ENCODE results near the gene KIF5C.
"Not testable (repeated sequence)": the region's sequence is repeated elsewhere in the genome, so short reads cannot be mapped to it uniquely, and the experiment has no call there.

The KIF5C gene

GRCh38 chr2:148874868-148875341, at the start of gene KIF5C:
KIF5C (plus strand) TSS chr2:148875227; CDS start chr2:148875618, 391 bp downstream.
- peak; percentile 97 for DNase-seq

- no peak for DNase-seq
These were observed 48.2 kb upstream of the KIF5C start for GRCh38 chr2:148826791-148827190.

- DNase-seq, result no peak
These were observed 46.1 kb upstream of the KIF5C start for GRCh38 chr2:148828941-148829340.

- no peak for DNase-seq
These were observed 45.4 kb upstream of the KIF5C start for GRCh38 chr2:148829618-148830017.

- no peak for DNase-seq
These were observed 42.4 kb upstream of the KIF5C start for GRCh38 chr2:148832637-148833036.

GRCh38 chr2:148842050-148842449, 33.0 kb upstream of the KIF5C start:
- DNase-seq, result no peak

GRCh38 chr2:148848146-148848545, 26.9 kb upstream of the KIF5C start:
- DNase-seq, result no peak

GRCh38 chr2:148853458-148853857, 21.6 kb upstream of the KIF5C start:
- no peak for DNase-seq

GRCh38 chr2:148860037-148860436, 15.0 kb upstream of the KIF5C start:
- no peak for DNase-seq

GRCh38 chr2:148861367-148861766, 13.7 kb upstream of the KIF5C start:
- DNase-seq, result no peak

GRCh38 chr2:148862478-148862877, 12.5 kb upstream of the KIF5C start:
- not testable (repeated sequence) for DNase-seq

GRCh38 chr2:148865512-148865911, 9.5 kb upstream of the KIF5C start:
- DNase-seq, result no peak

GRCh38 chr2:148866091-148866490, 8.9 kb upstream of the KIF5C start:
- DNase-seq, result no peak

GRCh38 chr2:148867079-148867769, 7.8 kb upstream of the KIF5C start:
- DNase-seq, result no peak

- DNase-seq, result peak; percentile 41
These were observed 492 bp downstream of the KIF5C start for GRCh38 chr2:148875387-148876051.

GRCh38 chr2:148876202-148876594, 1.2 kb downstream of the KIF5C start:
- DNase-seq, result no peak

- no peak for DNase-seq
These were observed 1.8 kb downstream of the KIF5C start for GRCh38 chr2:148876595-148877402.

- DNase-seq, result peak; percentile 21
These were observed 2.3 kb downstream of the KIF5C start for GRCh38 chr2:148877403-148877740.

GRCh38 chr2:148880636-148881035, 5.6 kb downstream of the KIF5C start:
- no peak for DNase-seq

- no peak for DNase-seq
These were observed 7.0 kb downstream of the KIF5C start for GRCh38 chr2:148882051-148882450.

- no peak for DNase-seq
These were observed 10.2 kb downstream of the KIF5C start for GRCh38 chr2:148885209-148885608.

- no peak for DNase-seq
These were observed 11.0 kb downstream of the KIF5C start for GRCh38 chr2:148885988-148886387.

GRCh38 chr2:148887350-148888002, 12.4 kb downstream of the KIF5C start:
- DNase-seq, result no peak
